HepG2 (cell line): Measurements from ENCODE around the gene PRKD2. TPM values are rescaled to one million over a fixed set of nuclear protein-coding genes. Genes with fewer than 3 reads are reported as not detected.

ENCODE experiments used
- SNAPC2 ChIP-seq: sonication (generic); formaldehyde crosslinking; IDR thresholded peaks from 2 replicates; pipeline ENCODE4 v1.8.1; 2022; ENCODE audit warnings: mild to moderate bottlenecking, missing genetic modification reagents
- YY1 ChIP-seq: IDR thresholded peaks from 2 replicates; pipeline ENCODE4 v1.6.1; 2011; ENCODE audit warnings: low read length, low read depth, moderate library complexity, mild to moderate bottlenecking; ENCODE audit not compliant: insufficient read depth, insufficient replicate concordance
- ZMAT3 ChIP-seq: sonication (generic); formaldehyde crosslinking; conservative IDR thresholded peaks from 2 replicates; pipeline ENCODE4 v1.7.0; 2021; ENCODE audit warnings: missing genetic modification reagents
- polyA plus RNA-seq, 8 experiments: library from polyadenylated mRNA; depleted of rRNA in 3 of 8; stranded (reverse) in 7 of 8; unstranded in 1 of 8; fragments of >200 nt; fragmentation: Illumina TruSeq in 4 of 8; extraction: Trizol in 4 of 8; gene quantifications; 2 replicates each; pipeline versions ENCODE4 v1.2.1 to v1.2.3, GENCODE V29; 2011 to 2016; ENCODE audit warnings: low read depth in 4 of 8, missing spikeins in 1 of 8, mixed read lengths in 1 of 8; ENCODE audit not compliant: insufficient read depth in 1 of 8
- total RNA-seq, 5 experiments: library from RNA; depleted of rRNA; stranded (reverse); fragments of >200 nt; fragmentation: Illumina TruSeq; extraction: Trizol; gene quantifications; 2 replicates each; pipeline ENCODE4 v1.2.3, GENCODE V29; 2016; ENCODE audit warnings: low read depth in 1 of 5
- TF ChIP-seq, protein P1 (sequence below): sonication (generic); formaldehyde crosslinking; IDR thresholded peaks from 2 replicates; pipeline ENCODE4 v1.8.0; 2022; ENCODE audit warnings: low read depth, missing genetic modification reagents
- TF ChIP-seq, protein P2 (sequence below): sonication (generic); formaldehyde crosslinking; IDR thresholded peaks from 2 replicates; pipeline ENCODE4 v1.4.0; 2020; ENCODE audit warnings: low read depth, missing genetic modification reagents
- TF ChIP-seq, protein P3 (sequence below): sonication (generic); formaldehyde crosslinking; IDR thresholded peaks from 2 replicates; pipeline ENCODE4 v1.4.0; 2020; ENCODE audit warnings: missing genetic modification reagents

The PRKD2 gene
- total and polyA plus RNA-seq, 2 of the 13 experiments (the other 11 are each of a cell fraction or from before 2014, with no cell fraction given): 6.7 to 7.3 TPM

DNA sequence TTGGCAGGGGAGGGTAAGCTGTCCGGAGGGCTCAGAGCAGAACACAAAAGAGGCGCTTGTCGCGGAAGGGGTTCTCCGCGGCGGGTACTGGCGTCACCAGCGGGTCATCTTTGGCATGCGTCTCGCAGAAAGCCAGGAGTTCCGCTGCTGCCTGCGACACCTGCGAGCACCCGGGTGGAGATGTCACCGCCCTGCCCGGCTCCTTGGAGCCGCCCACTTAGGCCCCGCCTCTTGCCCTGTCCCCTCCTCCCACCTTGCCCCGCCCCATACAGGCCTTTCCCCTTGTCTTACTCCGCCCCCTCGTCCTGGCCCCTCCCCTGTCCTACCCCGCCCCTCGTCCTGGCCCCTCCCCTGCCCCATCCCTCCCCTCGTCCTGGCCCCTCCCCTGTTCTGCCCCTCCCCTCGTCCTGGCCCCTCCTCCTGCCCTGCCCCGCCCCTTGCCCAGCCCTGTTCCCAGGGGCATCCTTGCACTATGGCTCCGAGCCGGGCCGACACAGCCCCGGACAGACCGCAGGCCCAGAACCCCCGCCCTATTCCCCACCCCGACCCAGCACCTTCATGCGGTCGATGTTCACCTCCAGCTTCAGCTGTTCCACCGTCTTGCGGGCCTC, 82.8 kb downstream of the PRKD2 start (continued):
- TF ChIP-seq, protein P1, sequence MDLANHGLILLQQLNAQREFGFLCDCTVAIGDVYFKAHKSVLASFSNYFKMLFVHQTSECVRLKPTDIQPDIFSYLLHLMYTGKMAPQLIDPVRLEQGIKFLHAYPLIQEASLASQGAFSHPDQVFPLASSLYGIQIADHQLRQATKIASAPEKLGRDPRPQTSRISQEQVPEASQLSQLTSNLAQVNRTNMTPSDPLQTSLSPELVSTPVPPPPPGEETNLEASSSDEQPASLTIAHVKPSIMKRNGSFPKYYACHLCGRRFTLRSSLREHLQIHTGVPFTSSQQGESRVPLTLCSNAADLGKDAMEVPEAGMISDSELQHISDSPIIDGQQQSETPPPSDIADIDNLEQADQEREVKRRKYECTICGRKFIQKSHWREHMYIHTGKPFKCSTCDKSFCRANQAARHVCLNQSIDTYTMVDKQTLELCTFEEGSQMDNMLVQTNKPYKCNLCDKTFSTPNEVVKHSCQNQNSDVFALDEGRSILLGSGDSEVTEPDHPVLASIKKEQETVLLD (CRISPR knock-in tag): no peak
- TF ChIP-seq, protein P2, sequence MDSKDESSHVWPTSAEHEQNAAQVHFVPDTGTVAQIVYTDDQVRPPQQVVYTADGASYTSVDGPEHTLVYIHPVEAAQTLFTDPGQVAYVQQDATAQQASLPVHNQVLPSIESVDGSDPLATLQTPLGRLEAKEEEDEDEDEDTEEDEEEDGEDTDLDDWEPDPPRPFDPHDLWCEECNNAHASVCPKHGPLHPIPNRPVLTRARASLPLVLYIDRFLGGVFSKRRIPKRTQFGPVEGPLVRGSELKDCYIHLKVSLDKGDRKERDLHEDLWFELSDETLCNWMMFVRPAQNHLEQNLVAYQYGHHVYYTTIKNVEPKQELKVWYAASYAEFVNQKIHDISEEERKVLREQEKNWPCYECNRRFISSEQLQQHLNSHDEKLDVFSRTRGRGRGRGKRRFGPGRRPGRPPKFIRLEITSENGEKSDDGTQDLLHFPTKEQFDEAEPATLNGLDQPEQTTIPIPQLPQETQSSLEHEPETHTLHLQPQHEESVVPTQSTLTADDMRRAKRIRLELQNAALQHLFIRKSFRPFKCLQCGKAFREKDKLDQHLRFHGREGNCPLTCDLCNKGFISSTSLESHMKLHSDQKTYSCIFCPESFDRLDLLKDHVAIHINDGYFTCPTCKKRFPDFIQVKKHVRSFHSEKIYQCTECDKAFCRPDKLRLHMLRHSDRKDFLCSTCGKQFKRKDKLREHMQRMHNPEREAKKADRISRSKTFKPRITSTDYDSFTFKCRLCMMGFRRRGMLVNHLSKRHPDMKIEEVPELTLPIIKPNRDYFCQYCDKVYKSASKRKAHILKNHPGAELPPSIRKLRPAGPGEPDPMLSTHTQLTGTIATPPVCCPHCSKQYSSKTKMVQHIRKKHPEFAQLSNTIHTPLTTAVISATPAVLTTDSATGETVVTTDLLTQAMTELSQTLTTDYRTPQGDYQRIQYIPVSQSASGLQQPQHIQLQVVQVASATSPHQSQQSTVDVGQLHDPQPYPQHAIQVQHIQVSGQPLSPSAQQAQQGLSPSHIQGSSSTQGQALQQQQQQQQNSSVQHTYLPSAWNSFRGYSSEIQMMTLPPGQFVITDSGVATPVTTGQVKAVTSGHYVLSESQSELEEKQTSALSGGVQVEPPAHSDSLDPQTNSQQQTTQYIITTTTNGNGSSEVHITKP (CRISPR knock-in tag): no peak
- no peak for TF ChIP-seq YY1
- no peak for TF ChIP-seq SNAPC2 (CRISPR knock-in tag)
- TF ChIP-seq, protein P3, sequence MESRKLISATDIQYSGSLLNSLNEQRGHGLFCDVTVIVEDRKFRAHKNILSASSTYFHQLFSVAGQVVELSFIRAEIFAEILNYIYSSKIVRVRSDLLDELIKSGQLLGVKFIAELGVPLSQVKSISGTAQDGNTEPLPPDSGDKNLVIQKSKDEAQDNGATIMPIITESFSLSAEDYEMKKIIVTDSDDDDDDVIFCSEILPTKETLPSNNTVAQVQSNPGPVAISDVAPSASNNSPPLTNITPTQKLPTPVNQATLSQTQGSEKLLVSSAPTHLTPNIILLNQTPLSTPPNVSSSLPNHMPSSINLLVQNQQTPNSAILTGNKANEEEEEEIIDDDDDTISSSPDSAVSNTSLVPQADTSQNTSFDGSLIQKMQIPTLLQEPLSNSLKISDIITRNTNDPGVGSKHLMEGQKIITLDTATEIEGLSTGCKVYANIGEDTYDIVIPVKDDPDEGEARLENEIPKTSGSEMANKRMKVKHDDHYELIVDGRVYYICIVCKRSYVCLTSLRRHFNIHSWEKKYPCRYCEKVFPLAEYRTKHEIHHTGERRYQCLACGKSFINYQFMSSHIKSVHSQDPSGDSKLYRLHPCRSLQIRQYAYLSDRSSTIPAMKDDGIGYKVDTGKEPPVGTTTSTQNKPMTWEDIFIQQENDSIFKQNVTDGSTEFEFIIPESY (CRISPR knock-in tag): peak; percentile 71
- no peak for TF ChIP-seq ZMAT3 (CRISPR knock-in tag)
